NCI-H1105 treated with DMSO at 0.1 percent for 48 hours (cell line): ENCODE measurements around the gene VCPKMT.
"Not testable (repeated sequence)": the region's sequence is repeated elsewhere in the genome, so short reads cannot be mapped to it uniquely, and the experiment has no call there.

Experiments
- DNase-seq: peaks from one replicate; lab custom pipeline; 2025; lab: John Stamatoyannopoulos, UW

VCPKMT gene

GRCh38 chr14:50092006-50092555, 24.3 kb downstream of the VCPKMT start:
- DNase-seq, result no peak

GRCh38 chr14:50091240-50091913, 25.0 kb downstream of the VCPKMT start:
- DNase-seq, result no peak

- no peak for DNase-seq
These were observed 27.2 kb downstream of the VCPKMT start for GRCh38 chr14:50089208-50089607.

- no peak for DNase-seq
These were observed 27.6 kb downstream of the VCPKMT start for GRCh38 chr14:50088731-50089130.

GRCh38 chr14:50088117-50088515, 28.3 kb downstream of the VCPKMT start:
- no peak for DNase-seq

GRCh38 chr14:50087341-50088116, 28.8 kb downstream of the VCPKMT start:
- no peak for DNase-seq

GRCh38 chr14:50086321-50086711, 30.1 kb downstream of the VCPKMT start:
- no peak for DNase-seq

GRCh38 chr14:50085570-50086320, 30.6 kb downstream of the VCPKMT start:
- DNase-seq, result no peak

GRCh38 chr14:50084666-50085065, 31.7 kb downstream of the VCPKMT start:
- no peak for DNase-seq

- no peak for DNase-seq
These were observed 32.7 kb downstream of the VCPKMT start for GRCh38 chr14:50083467-50084337.

- no peak for DNase-seq
These were observed 33.4 kb downstream of the VCPKMT start for GRCh38 chr14:50082784-50083466.

GRCh38 chr14:50082308-50082742, 34.0 kb downstream of the VCPKMT start:
- DNase-seq, result no peak

- not testable (repeated sequence) for DNase-seq
These were observed 37.3 kb downstream of the VCPKMT start for GRCh38 chr14:50079103-50079502.

- not testable (repeated sequence) for DNase-seq
These were observed 42.7 kb downstream of the VCPKMT start for GRCh38 chr14:50073663-50074062.

- no peak for DNase-seq
These were observed 44.0 kb downstream of the VCPKMT start for GRCh38 chr14:50072395-50072794.

- DNase-seq, result no peak
These were observed 45.4 kb downstream of the VCPKMT start for GRCh38 chr14:50070840-50071548.

- DNase-seq, result no peak
These were observed 46.1 kb downstream of the VCPKMT start for GRCh38 chr14:50070230-50070629.

- DNase-seq, result no peak
These were observed 47.0 kb downstream of the VCPKMT start for GRCh38 chr14:50069325-50069724.

- DNase-seq, result no peak
These were observed 47.9 kb downstream of the VCPKMT start for GRCh38 chr14:50068496-50068895.
